Measurements from ENCODE around the gene CD4.

Gene CD4

GRCh38 chr12:6816598-6816997, 27.3 kb downstream of the CD4 start:
- no peak for DNase-seq (ENCODE audit: low read depth in 3 of 3)

GRCh38 chr12:6817098-6817497, 27.8 kb downstream of the CD4 start:
- no peak for DNase-seq (ENCODE audit: low read depth in 3 of 3)

- DNase-seq (ENCODE audit: low read depth in 3 of 3), result no peak
Measured at GRCh38 chr12:6817662-6818157, 28.4 kb downstream of the CD4 start.

- no peak for DNase-seq (ENCODE audit: low read depth in 3 of 3)
Measured at GRCh38 chr12:6818222-6818621, 28.9 kb downstream of the CD4 start.

- DNase-seq (ENCODE audit: low read depth in 3 of 3), result no peak
Measured at GRCh38 chr12:6818645-6819044, 29.3 kb downstream of the CD4 start.

GRCh38 chr12:6819106-6820030, 30.0 kb downstream of the CD4 start:
- DNase-seq (ENCODE audit: low read depth in 3 of 3), result no peak

GRCh38 chr12:6820166-6820565, 30.8 kb downstream of the CD4 start:
- no peak for DNase-seq (ENCODE audit: low read depth in 3 of 3)

GRCh38 chr12:6821591-6822425, 32.5 kb downstream of the CD4 start, which contains the start of gene GPR162:
Gene GPR162, plus strand, starts transcription at chr12:6821821. Its CDS starts 2,078 bp downstream, at chr12:6823899.
- no peak for DNase-seq (ENCODE audit: low read depth in 3 of 3)

- DNase-seq (ENCODE audit: low read depth in 3 of 3), result no peak
Measured at GRCh38 chr12:6822426-6823135, 33.3 kb downstream of the CD4 start.

GRCh38 chr12:6823182-6824084, 34.1 kb downstream of the CD4 start:
- no peak for DNase-seq (ENCODE audit: low read depth in 3 of 3)

- no peak for DNase-seq (ENCODE audit: low read depth in 3 of 3)
Measured at GRCh38 chr12:6824085-6824775, 34.9 kb downstream of the CD4 start.

- DNase-seq (ENCODE audit: low read depth in 3 of 3), result no peak
Measured at GRCh38 chr12:6824901-6825381, 35.6 kb downstream of the CD4 start.

- DNase-seq (ENCODE audit: low read depth in 3 of 3), result peak; percentile 63 to 81 (median 79)
Measured at GRCh38 chr12:6825398-6826124, 36.2 kb downstream of the CD4 start.

GRCh38 chr12:6826125-6826733, 36.9 kb downstream of the CD4 start:
- DNase-seq (ENCODE audit: low read depth in 3 of 3), result no peak

- DNase-seq (ENCODE audit: low read depth in 3 of 3), result no peak
Measured at GRCh38 chr12:6826734-6827436, 37.6 kb downstream of the CD4 start.

- DNase-seq (ENCODE audit: low read depth in 3 of 3), result peak in 2 of 3 donors; percentile 29 to 70
Measured at GRCh38 chr12:6827437-6827911, 38.1 kb downstream of the CD4 start.

GRCh38 chr12:6827982-6828780, 38.9 kb downstream of the CD4 start, which contains the start of gene P3H3:
Gene P3H3, plus strand, starts transcription at chr12:6828407. Its CDS starts 34 bp downstream, at chr12:6828441.
- no peak for DNase-seq (ENCODE audit: low read depth in 3 of 3)

Data from stimulated activated CD4-positive, alpha-beta T cell treated with anti-CD3 and anti-CD28 coated beads, TNF-alpha, amount 100 ng/mL, for 48 hours (primary cell).